Stimulated activated CD4-positive, alpha-beta T cell treated with anti-CD3 and anti-CD28 coated beads, Interleukin-1b, Interleukin-23, amount 100 ng/mL, for 48 hours (primary cell): Measurements from ENCODE around the gene ISCA2.
A peak's percentile ranks its signal among the peaks of the same experiment; 100 is the strongest.
"Not testable (repeated sequence)": the region's sequence is repeated elsewhere in the genome, so short reads cannot be mapped to it uniquely, and the experiment has no call there.

Experiments used
- DNase-seq: peaks from one replicate; pipeline ENCODE4 v3.0.0-alpha.2; 2020

Gene ISCA2

GRCh38 chr14:74493343-74494261, at the start of gene ISCA2:
Gene ISCA2 (plus strand): TSS chr14:74493765. CDS start chr14:74493775, 10 bp downstream.
- DNase-seq = peak; percentile 100

DNA sequence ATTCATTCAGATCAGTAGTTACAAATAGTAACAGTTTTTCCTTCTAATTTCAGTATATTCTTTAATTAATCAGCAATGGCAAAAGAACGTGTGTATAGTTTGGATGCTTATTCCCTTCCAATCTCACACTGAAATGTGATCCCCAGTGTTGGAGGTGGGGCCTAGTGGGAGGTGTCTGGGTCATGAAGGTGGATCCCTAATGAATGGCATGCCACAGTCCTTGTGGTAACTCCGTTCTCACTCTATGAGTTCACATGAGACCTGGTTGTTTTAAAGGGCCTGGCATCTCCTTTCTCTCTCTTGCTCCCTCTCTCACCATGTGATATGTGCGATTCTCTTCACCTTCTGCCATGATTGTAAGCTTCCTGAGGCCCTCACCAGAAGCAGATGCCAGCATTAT, 48.7 kb upstream of the ISCA2 start:
- no peak for DNase-seq

DNA sequence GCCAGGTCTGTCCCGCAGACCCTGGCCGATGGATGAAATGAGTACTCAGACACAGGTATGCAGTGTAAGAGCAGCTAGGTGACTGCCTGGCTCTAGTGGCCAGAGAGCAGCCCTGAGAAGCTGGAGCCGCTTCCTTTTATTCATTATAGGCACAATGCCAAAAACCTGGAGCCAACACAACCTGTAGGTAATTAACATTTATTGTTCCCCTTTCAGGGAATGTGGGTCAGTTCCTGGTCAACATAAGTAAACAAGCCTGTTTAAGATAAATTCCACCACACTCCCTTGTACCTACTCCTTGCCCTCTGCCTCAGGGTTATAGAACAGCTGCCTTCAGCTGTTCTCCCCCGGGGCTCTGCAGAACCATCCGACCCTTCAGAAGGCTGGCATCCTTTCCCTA, 39.2 kb upstream of the ISCA2 start:
- DNase-seq = not testable (repeated sequence)

DNA sequence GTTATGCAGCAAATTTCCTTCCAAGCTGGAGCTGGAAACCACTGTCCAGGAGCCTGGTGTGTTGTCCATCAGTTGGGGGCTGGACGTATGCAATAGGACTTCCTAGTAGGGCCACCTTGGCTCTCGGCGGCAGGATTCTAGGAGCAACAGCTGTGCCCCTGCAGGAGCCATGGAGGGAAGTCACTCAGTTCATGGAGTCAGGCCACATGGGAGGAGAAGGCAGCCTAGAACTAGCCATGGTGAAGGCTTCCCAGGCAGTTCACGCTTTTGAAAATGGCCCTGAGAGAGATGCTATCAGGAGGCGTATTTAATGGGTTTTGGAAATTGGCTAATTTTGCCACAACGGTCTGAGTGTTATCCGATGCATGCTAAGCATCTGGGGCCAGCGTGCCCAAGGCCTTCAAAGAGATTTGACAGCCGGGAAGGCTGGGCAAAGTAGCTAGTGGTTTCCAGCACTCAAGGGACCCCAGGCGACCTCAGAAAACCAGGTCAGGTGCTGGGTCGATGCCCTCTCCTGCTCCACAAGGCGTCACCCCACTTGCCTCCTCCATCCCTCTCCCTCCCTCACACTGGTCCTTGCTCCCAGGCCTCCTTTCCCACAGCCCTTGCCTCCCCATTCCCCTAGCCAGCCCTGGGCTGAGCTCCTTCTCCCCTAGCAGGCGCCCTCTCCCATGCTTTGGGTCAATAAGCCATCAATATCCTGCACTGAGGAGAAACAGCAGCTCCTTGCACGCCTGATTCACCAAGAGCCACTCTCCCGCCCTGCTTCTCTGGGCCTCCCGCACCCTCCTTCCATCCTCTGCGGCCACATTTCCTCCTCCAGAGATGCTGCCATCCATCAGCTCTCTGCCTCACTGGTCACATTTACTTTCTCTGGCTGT, 36.6 kb upstream of the ISCA2 start:
- DNase-seq = no peak

- DNase-seq = no peak
These were observed 36.0 kb upstream of the ISCA2 start for GRCh38 chr14:74457565-74457895.

GRCh38 chr14:74459289-74459946, 34.1 kb upstream of the ISCA2 start:
- DNase-seq = peak; percentile 32

DNA sequence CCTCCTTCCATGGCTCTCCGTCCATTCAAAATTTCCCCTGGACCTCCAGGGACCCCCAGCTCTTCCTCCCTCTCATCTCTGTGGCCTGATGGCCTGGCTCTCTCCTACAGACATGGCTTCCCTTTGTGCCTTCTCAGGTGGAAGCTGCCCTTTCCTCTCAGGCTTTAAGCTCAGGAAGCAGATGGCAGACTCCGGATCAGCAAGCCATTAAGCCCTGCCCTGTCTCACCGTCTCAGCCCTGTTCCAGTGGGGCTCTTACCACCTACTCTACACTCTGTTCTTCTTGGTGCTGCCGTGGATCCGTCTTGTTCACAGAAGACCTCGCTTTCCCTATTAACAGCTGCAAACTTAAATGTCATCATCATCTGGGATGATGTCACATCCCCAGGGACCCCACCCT, 33.6 kb upstream of the ISCA2 start:
- no peak for DNase-seq

- DNase-seq = no peak
These were observed 30.6 kb upstream of the ISCA2 start for GRCh38 chr14:74462993-74463392.

DNA sequence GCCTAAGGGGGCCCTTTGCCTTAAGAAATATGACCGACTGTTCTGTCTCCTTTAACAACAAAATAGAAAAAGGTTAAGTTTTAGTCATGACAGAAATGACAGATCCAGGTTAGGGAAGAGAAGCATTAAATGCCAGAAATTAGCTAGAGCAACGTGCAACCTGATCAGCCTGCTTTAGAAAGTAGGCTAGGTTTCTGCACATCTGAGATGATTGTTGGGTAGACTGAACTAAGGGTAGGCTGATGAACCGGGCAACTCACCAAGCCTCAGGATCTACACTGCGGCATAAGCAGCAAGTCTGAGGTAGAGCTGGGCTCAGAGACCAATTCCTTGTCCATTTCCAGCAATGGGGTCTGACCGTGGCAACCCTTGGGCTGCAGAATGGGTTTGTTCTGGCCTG, 29.9 kb upstream of the ISCA2 start:
- DNase-seq = no peak

GRCh38 chr14:74464785-74465184, 28.8 kb upstream of the ISCA2 start:
- no peak for DNase-seq

DNA sequence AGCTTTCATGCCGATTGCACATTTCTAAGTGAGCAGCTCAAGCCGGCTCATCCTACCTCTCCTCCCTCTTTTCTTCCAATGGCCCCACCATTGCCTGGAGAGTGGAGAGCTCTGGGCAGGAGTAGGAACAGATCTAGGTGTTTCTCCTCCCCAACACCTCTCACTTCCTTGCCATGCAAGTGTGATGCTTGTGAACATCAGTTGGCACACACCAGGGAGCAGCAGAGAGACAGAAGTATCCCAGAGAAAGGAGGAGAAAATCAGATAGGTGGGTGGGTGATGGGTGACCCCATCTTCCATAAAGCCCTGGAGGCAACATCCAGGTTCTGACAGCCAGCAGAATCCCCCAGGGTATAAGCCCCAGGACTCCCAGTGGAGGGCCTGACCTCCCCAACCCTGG, 28.2 kb upstream of the ISCA2 start:
- no peak for DNase-seq

GRCh38 chr14:74468513-74468912, 25.1 kb upstream of the ISCA2 start:
- no peak for DNase-seq

- no peak for DNase-seq
These were observed 23.7 kb upstream of the ISCA2 start for GRCh38 chr14:74469548-74470518.

- no peak for DNase-seq
These were observed 21.0 kb upstream of the ISCA2 start for GRCh38 chr14:74472601-74473000.

GRCh38 chr14:74474376-74474775, 19.2 kb upstream of the ISCA2 start:
- DNase-seq = no peak

DNA sequence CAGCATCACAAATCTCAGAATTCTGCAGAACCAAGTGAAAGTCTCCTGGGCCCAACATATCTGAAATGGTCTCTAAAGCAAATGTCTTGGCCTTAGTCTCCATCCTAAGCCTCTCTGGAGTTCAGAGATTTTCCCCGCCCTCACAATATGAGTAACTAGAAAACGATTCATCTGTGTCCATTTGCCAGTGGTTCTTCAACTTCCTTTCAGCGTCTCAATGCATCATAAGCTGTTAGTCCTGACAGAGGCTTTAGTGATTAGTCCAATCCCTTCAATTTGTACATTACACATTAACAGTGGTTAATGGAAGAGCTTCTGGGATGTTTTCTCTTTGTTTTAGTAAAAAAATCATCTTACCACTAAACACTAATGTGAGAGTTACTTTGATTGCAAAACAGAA, 17.9 kb upstream of the ISCA2 start:
- no peak for DNase-seq

- DNase-seq = no peak
These were observed 17.5 kb upstream of the ISCA2 start for GRCh38 chr14:74476107-74476506.

DNA sequence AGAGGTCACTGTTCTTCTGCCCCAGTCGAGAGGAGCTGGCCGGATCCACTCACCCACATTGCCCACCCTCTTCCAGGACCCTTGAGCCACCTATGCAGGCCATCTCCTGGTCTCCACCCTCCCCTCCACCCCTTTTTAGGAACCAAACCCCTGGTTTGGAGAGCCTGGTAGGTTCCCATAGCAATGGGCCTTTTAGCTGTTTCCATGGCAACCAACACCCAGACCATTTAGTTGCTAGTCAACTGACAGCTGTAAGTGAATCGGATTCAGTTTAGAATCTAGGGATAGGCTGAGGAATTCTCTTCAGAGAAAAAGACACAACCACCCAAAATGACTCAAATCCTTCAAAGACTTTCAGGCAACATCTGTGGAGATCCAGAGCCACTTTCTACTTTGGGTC, 17.0 kb upstream of the ISCA2 start:
- no peak for DNase-seq

DNA sequence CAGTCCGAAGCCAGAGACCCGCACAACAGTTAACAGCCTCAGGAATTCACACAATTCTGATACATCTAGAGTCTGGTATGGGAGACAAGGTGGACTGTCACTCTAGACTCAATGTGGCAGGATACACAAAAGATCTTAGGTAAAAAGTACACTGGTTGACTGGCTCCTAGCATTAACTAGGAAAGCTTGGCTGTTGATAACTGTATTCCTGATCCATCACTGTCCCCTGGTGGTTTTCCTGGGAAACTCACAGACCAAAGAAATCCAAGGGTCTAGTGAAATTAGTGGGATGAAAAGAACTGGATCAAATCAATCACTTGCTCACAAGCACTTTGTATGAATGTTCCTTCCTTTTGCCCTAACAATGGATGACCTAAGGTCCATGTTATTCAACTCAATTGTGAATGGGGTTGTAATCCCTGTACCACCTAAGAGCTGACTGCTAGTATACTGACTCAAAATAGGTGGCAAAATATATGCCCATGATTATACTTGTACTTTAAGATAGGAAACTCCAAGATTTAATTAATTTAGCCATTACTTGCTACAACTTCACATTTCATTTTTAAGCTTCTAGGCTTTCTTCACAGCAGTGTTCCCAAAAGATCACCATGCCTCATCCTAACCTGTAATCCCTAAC, 14.4 kb upstream of the ISCA2 start:
- DNase-seq = no peak

GRCh38 chr14:74480046-74480445, 13.5 kb upstream of the ISCA2 start:
- no peak for DNase-seq

- no peak for DNase-seq
These were observed 11.0 kb upstream of the ISCA2 start for GRCh38 chr14:74482571-74482970.

- no peak for DNase-seq
These were observed 10.2 kb upstream of the ISCA2 start for GRCh38 chr14:74483321-74483720.
